Trophoblast cell (in vitro differentiated cells and primary cell): Measurements from ENCODE around the gene MKX.
A peak's percentile ranks its signal among the peaks of the same experiment; 100 is the strongest.

Source experiments
- DNase-seq, 2 donors: peaks; one replicate each; pipeline ENCODE4 v3.0.0-alpha.2; 2016
- H2AFZ ChIP-seq: 2 replicates; pipeline ENCODE4 v1.6.1; 2013; ENCODE audit warnings: low read length, moderate library complexity, mild to moderate bottlenecking; ENCODE audit not compliant: insufficient read depth, poor library complexity
- H2AK5ac ChIP-seq: 2 replicates; pipeline ENCODE4 v1.6.1; 2013; ENCODE audit warnings: mild to moderate bottlenecking, low read length
- H2BK120ac ChIP-seq: 2 replicates; pipeline ENCODE4 v1.6.1; 2013; ENCODE audit warnings: low read length, mild to moderate bottlenecking, moderate library complexity; ENCODE audit not compliant: insufficient read depth, poor library complexity
- H2BK12ac ChIP-seq: 2 replicates; pipeline ENCODE4 v1.6.1; 2013; ENCODE audit warnings: mild to moderate bottlenecking, low read length, moderate library complexity
- H2BK5ac ChIP-seq: 2 replicates; pipeline ENCODE4 v1.6.1; 2013; ENCODE audit warnings: low read length, low read depth, moderate library complexity, mild to moderate bottlenecking; ENCODE audit not compliant: poor library complexity
- H3K14ac ChIP-seq: 2 replicates; pipeline ENCODE4 v1.6.1; 2013; ENCODE audit warnings: mild to moderate bottlenecking, low read length
- H3K18ac ChIP-seq: 2 replicates; pipeline ENCODE4 v1.6.1; 2013; ENCODE audit warnings: mild to moderate bottlenecking, low read length
- H3K23ac ChIP-seq: 2 replicates; pipeline ENCODE4 v1.6.1; 2013; ENCODE audit warnings: low read length
- H3K27ac ChIP-seq: 2 replicates; pipeline ENCODE4 v1.5.1; 2013; ENCODE audit warnings: low read depth, mild to moderate bottlenecking, inconsistent platforms, low read length, moderate library complexity
- H3K27me3 ChIP-seq: 2 replicates; pipeline ENCODE4 v1.6.1; 2013; ENCODE audit warnings: inconsistent platforms, mild to moderate bottlenecking, low read length, moderate library complexity; ENCODE audit not compliant: insufficient read depth
- H3K36me3 ChIP-seq, 2 experiments: 1 replicate in 1 of 2; 2 replicates in 1 of 2; pipeline ENCODE4 v1.6.1; 2013; ENCODE audit warnings: low read length in 2 of 2, mild to moderate bottlenecking in 2 of 2, moderate library complexity in 1 of 2; ENCODE audit not compliant: insufficient read depth in 2 of 2, control insufficient read depth in 1 of 2
- H3K4ac ChIP-seq: 2 replicates; pipeline ENCODE4 v1.6.1; 2013; ENCODE audit warnings: low read depth, mild to moderate bottlenecking, low read length, moderate library complexity
- H3K4me1 ChIP-seq, 2 experiments: 1 replicate in 1 of 2; 2 replicates in 1 of 2; pipeline ENCODE4 v1.6.1; 2013; ENCODE audit warnings: low read length in 2 of 2, mild to moderate bottlenecking in 2 of 2, moderate library complexity in 1 of 2; ENCODE audit not compliant: insufficient read depth in 2 of 2, control insufficient read depth in 1 of 2
- H3K4me2 ChIP-seq: 2 replicates; pipeline ENCODE4 v1.6.1; 2013; ENCODE audit warnings: inconsistent platforms, mild to moderate bottlenecking, low read length, moderate library complexity
- H3K4me3 ChIP-seq: 2 replicates; pipeline ENCODE4 v1.5.1; 2013; ENCODE audit warnings: mild to moderate bottlenecking, low read depth, low read length, inconsistent platforms
- H3K79me1 ChIP-seq: one replicate; pipeline ENCODE4 v1.6.1; 2013; ENCODE audit warnings: low read length
- H3K79me2 ChIP-seq: 2 replicates; pipeline ENCODE4 v1.6.1; 2013; ENCODE audit warnings: low read length, mild to moderate bottlenecking; ENCODE audit not compliant: control insufficient read depth, insufficient read depth, poor library complexity
- H3K9ac ChIP-seq: 2 replicates; pipeline ENCODE4 v1.6.1; 2013; ENCODE audit warnings: mild to moderate bottlenecking, low read length
- H3K9me3 ChIP-seq: 2 replicates; pipeline ENCODE4 v1.6.1; 2013; ENCODE audit warnings: low read depth, mild to moderate bottlenecking, control low read depth, inconsistent platforms, low read length; ENCODE audit not compliant: insufficient read depth
- H4K12ac ChIP-seq: 2 replicates; pipeline ENCODE4 v1.6.1; 2013; ENCODE audit warnings: low read depth, mild to moderate bottlenecking, low read length, moderate library complexity
- H4K8ac ChIP-seq: 2 replicates; pipeline ENCODE4 v1.6.1; 2013; ENCODE audit warnings: low read depth, mild to moderate bottlenecking, low read length, moderate library complexity
- H4K91ac ChIP-seq: one replicate; pipeline ENCODE4 v1.6.1; 2013; ENCODE audit warnings: low read depth, mild to moderate bottlenecking, low read length, moderate library complexity
- WGBS: extraction: QIAGEN DNeasy Blood & Tissue Kit; methylation state at CpG from one replicate; pipeline ENCODE4 v1.1.7; 2013; ENCODE audit warnings: missing lambda C conversion rate; ENCODE audit not compliant: insufficient read length, insufficient coverage; ENCODE audit errors: extremely low coverage; 5-methylcytosine and 5-hydroxymethylcytosine counted together

The MKX gene

DNA sequence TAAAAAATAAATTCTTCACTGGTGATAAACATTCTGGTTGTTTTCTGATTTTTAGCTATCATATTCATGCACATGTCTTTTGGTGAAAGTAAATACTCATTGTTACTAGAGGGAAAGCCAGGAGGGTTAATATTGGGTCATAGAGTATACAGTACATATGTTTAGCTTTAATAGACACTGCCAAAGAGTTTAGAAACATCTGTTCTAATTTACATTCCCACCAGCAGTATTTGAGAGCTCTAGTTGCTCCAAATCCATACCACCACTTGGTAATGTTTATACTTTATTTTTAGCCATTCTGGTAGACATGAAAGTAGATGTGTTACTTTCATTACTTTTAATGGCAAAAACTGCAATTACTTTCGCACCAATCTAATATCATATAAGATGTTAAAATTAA, 108.8 kb downstream of the MKX start:
- no peak overlapping the region for H3K4me2 ChIP-seq
- H3K36me3 ChIP-seq: no peaks in the 10 kb centered on the region
- no peak overlapping the region for H2BK5ac ChIP-seq
- H4K8ac ChIP-seq: no peak overlapping the region
- H2BK12ac ChIP-seq: no peak overlapping the region
- no peak overlapping the region for H2BK120ac ChIP-seq
- H4K91ac ChIP-seq: no peak overlapping the region
- no peak overlapping the region for H3K4me3 ChIP-seq
- H3K18ac ChIP-seq: no peak overlapping the region
- no peaks in the 10 kb centered on the region for H3K9me3 ChIP-seq
- H3K14ac ChIP-seq: no peak overlapping the region
- H3K4ac ChIP-seq: no peak overlapping the region
- H2AFZ ChIP-seq: no peak overlapping the region
- H3K27ac ChIP-seq: no peak overlapping the region
- no peaks in the 10 kb centered on the region for H3K27me3 ChIP-seq
- no peak for DNase-seq
- peaks cover 2% of the 10 kb centered on the region for H3K79me1 ChIP-seq
- no peak overlapping the region for H3K9ac ChIP-seq
- no peaks in the 10 kb centered on the region for H3K79me2 ChIP-seq
- no peak overlapping the region for H3K23ac ChIP-seq
- no CpG with 5 or more reads among the region's 1 CpG for WGBS
- H4K12ac ChIP-seq: no peak overlapping the region
- H3K4me1 ChIP-seq: peaks cover 0 to 2% of the 10 kb centered on the region in 2 experiments
- no peak overlapping the region for H2AK5ac ChIP-seq

GRCh38 chr10:27635699-27636270, 109.8 kb downstream of the MKX start:
- H2BK120ac ChIP-seq: no peak overlapping the region
- H3K27me3 ChIP-seq: no peaks in the 10 kb centered on the region
- H3K14ac ChIP-seq: no peak overlapping the region
- H4K91ac ChIP-seq: no peak overlapping the region
- no peak overlapping the region for H2AFZ ChIP-seq
- H3K23ac ChIP-seq: no peak overlapping the region
- no peak overlapping the region for H3K9ac ChIP-seq
- no CpG with 5 or more reads among the region's 2 CpGs for WGBS
- peaks cover 2% of the 10 kb centered on the region for H3K79me1 ChIP-seq
- H4K12ac ChIP-seq: no peak overlapping the region
- no peaks in the 10 kb centered on the region for H3K36me3 ChIP-seq
- DNase-seq: no peak
- no peak overlapping the region for H3K4ac ChIP-seq
- no peak overlapping the region for H2BK12ac ChIP-seq
- no peak overlapping the region for H4K8ac ChIP-seq
- H3K9me3 ChIP-seq: no peaks in the 10 kb centered on the region
- H2BK5ac ChIP-seq: no peak overlapping the region
- no peak overlapping the region for H3K27ac ChIP-seq
- no peak overlapping the region for H3K4me3 ChIP-seq
- no peak overlapping the region for H3K4me2 ChIP-seq
- H2AK5ac ChIP-seq: no peak overlapping the region
- H3K18ac ChIP-seq: no peak overlapping the region
- no peaks in the 10 kb centered on the region for H3K79me2 ChIP-seq
- H3K4me1 ChIP-seq: peaks cover 0 to 2% of the 10 kb centered on the region in 2 experiments

GRCh38 chr10:27635290-27635689, 110.3 kb downstream of the MKX start:
- Histone ChIP-seq H3K9ac (no peak overlapping the region), H3K18ac (no peak overlapping the region), H3K79me1 (peaks cover 2% of the 10 kb centered on the region), H3K4ac (no peak overlapping the region), H2BK5ac (peak overlapping the region; percentile 21), H3K9me3 (no peaks in the 10 kb centered on the region), H2BK120ac (no peak overlapping the region), H4K8ac (no peak overlapping the region), H2AK5ac (no peak overlapping the region), H3K27ac (no peak overlapping the region), H3K4me2 (no peak overlapping the region), H3K23ac (no peak overlapping the region), H3K79me2 (no peaks in the 10 kb centered on the region), H4K91ac (no peak overlapping the region), H3K4me3 (no peak overlapping the region), H3K27me3 (no peaks in the 10 kb centered on the region), H2AFZ (no peak overlapping the region), H4K12ac (no peak overlapping the region), H2BK12ac (no peak overlapping the region), H3K36me3 (no peaks in the 10 kb centered on the region), H3K4me1 (peaks cover 0 to 2% of the 10 kb centered on the region in 2 experiments), H3K14ac (no peak overlapping the region)
- WGBS: no CpG with 5 or more reads among the region's 6 CpGs
- DNase-seq: no peak

GRCh38 chr10:27628621-27629020, 117.0 kb downstream of the MKX start:
- Histone ChIP-seq H3K4me3 (no peak overlapping the region), H4K91ac (no peak overlapping the region), H3K36me3 (no peaks in the 10 kb centered on the region), H3K4me2 (no peak overlapping the region), H3K9ac (no peak overlapping the region), H3K14ac (no peak overlapping the region), H3K18ac (no peak overlapping the region), H2BK120ac (no peak overlapping the region), H3K27ac (no peak overlapping the region), H3K4ac (no peak overlapping the region), H3K23ac (no peak overlapping the region), H2BK12ac (no peak overlapping the region), H3K79me2 (no peaks in the 10 kb centered on the region), H3K4me1 (no peaks in the 10 kb centered on the region), H3K79me1 (no peaks in the 10 kb centered on the region), H2BK5ac (no peak overlapping the region), H2AFZ (no peak overlapping the region), H4K12ac (no peak overlapping the region), H3K9me3 (no peaks in the 10 kb centered on the region), H3K27me3 (no peaks in the 10 kb centered on the region), H4K8ac (no peak overlapping the region), H2AK5ac (no peak overlapping the region)
- DNase-seq: no peak
- no CpG with 5 or more reads among the region's 5 CpGs for WGBS
